Liver (tissue), 9 donors: Measurements from ENCODE around the gene FOLR1. TPM values are rescaled to one million over a fixed set of nuclear protein-coding genes. Genes with fewer than 3 reads are reported as not detected.

Experiments used
- DNase-seq: peaks from one replicate; pipeline ENCODE4 v3.0.0-alpha.2; 2017; ENCODE audit warnings: low spot score
- H3K27ac ChIP-seq, 2 donors: one replicate each; pipeline ENCODE4 v1.7.0; 2013; ENCODE audit warnings: inconsistent platforms in 2 of 2, low read length in 2 of 2, control low read depth in 1 of 2, low read depth in 1 of 2, mild to moderate bottlenecking in 1 of 2
- H3K27me3 ChIP-seq, 4 donors: one replicate each; pipeline versions ENCODE4 v1.6.1 to v1.7.0; 2013; ENCODE audit warnings: low read length in 3 of 4, inconsistent platforms in 1 of 4, mild to moderate bottlenecking in 1 of 4, moderate library complexity in 1 of 4; ENCODE audit not compliant: control insufficient read depth in 4 of 4, insufficient read depth in 4 of 4
- H3K36me3 ChIP-seq, 4 donors: one replicate each; pipeline versions ENCODE4 v1.6.1 to v1.7.0; 2013; ENCODE audit warnings: low read length in 3 of 4, mild to moderate bottlenecking in 3 of 4, low read depth in 1 of 4, moderate library complexity in 1 of 4; ENCODE audit not compliant: control insufficient read depth in 4 of 4, insufficient read depth in 3 of 4
- H3K4me1 ChIP-seq, 4 donors: one replicate each; pipeline versions ENCODE4 v1.6.1 to v1.7.0; 2013; ENCODE audit warnings: low read length in 3 of 4, mild to moderate bottlenecking in 3 of 4, moderate library complexity in 1 of 4; ENCODE audit not compliant: control insufficient read depth in 4 of 4, insufficient read depth in 4 of 4
- H3K4me3 ChIP-seq, 3 donors: one replicate each; pipeline versions ENCODE4 v1.6.1 to v1.7.0; 2013; ENCODE audit warnings: low read length in 3 of 3, control low read depth in 1 of 3, low read depth in 1 of 3, mild to moderate bottlenecking in 1 of 3
- H3K9ac ChIP-seq, 2 donors: one replicate each; pipeline ENCODE4 v1.7.0; 2013; ENCODE audit warnings: low read length in 2 of 2, mild to moderate bottlenecking in 2 of 2, moderate library complexity in 2 of 2, control low read depth in 1 of 2, low read depth in 1 of 2
- H3K9me3 ChIP-seq, 4 donors: one replicate each; pipeline versions ENCODE4 v1.6.1 to v1.7.0; 2013; ENCODE audit warnings: low read length in 3 of 4; ENCODE audit not compliant: control insufficient read depth in 4 of 4
- EGR1 ChIP-seq, 2 donors: IDR thresholded peaks; 2 replicates each; pipeline ENCODE4 v1.6.1; 2016 to 2018; ENCODE audit warnings: antibody characterized with exemption in 2 of 2, low read depth in 2 of 2
- FOXA2 ChIP-seq: IDR thresholded peaks from 2 replicates; pipeline ENCODE4 v1.6.1; 2016; ENCODE audit warnings: antibody characterized with exemption
- HNF4G ChIP-seq: IDR thresholded peaks from 2 replicates; pipeline ENCODE4 v1.6.1; 2016; ENCODE audit warnings: antibody characterized with exemption
- JUND ChIP-seq, 2 donors: IDR thresholded peaks; 2 replicates each; pipeline ENCODE4 v1.6.1; 2016; ENCODE audit warnings: antibody characterized with exemption in 2 of 2
- NR2F2 ChIP-seq: IDR thresholded peaks from 2 replicates; pipeline ENCODE4 v1.6.1; 2016; ENCODE audit warnings: antibody characterized with exemption
- RXRA ChIP-seq, 2 donors: IDR thresholded peaks; 2 replicates each; pipeline ENCODE4 v1.6.1; 2017 to 2018; ENCODE audit warnings: antibody characterized with exemption in 2 of 2, mild to moderate bottlenecking in 1 of 2
- YY1 ChIP-seq: IDR thresholded peaks from 2 replicates; pipeline ENCODE4 v1.6.1; 2016; ENCODE audit warnings: antibody characterized with exemption, mild to moderate bottlenecking
- WGBS: extraction: QIAGEN DNeasy Blood & Tissue Kit; methylation state at CpG from one replicate; pipeline ENCODE4 v1.1.7; 2013; 5-methylcytosine and 5-hydroxymethylcytosine counted together
- polyA plus RNA-seq, 2 donors: library from polyadenylated mRNA; stranded (reverse) in 1 of 2; unstranded in 1 of 2; fragments of 200-250 nt in 1 of 2; fragments of >200 nt in 1 of 2; fragmentation: Nextera tagmentation in 1 of 2; extraction: Ambion mirVana in 1 of 2; gene quantifications; one replicate each; pipeline versions ENCODE4 v1.2.1 to v1.2.3, GENCODE V29; 2013 to 2015
- total RNA-seq, 2 donors: library from RNA; depleted of rRNA; stranded (reverse); fragments of >200 nt; gene quantifications; one replicate each; pipeline ENCODE4 v1.2.3, GENCODE V29; 2014
- TF ChIP-seq, protein P1 (sequence below): fragments of 150-350 bp; IDR thresholded peaks from 2 replicates; pipeline ENCODE4 v1.5.1; 2017; ENCODE audit warnings: improper control_type of control experiment, low read depth, low read length; ENCODE audit not compliant: missing input control
- TF ChIP-seq, protein P2 (sequence below): IDR thresholded peaks from 2 replicates; pipeline ENCODE4 v1.6.1; 2016; ENCODE audit warnings: antibody characterized with exemption
- TF ChIP-seq, protein P3 (sequence below): IDR thresholded peaks from 2 replicates; pipeline ENCODE4 v1.6.1; 2016; ENCODE audit warnings: antibody characterized with exemption
- donor health status: healthy.
- donor health status: healthy.
- donor health status: healthy.
- donor health status: healthy.
- donor health status: healthy.

Gene FOLR1
- total and polyA plus RNA-seq, 4 donors, result 0.06 to 0.21 (median 0.09) TPM; not detected in 1

DNA sequence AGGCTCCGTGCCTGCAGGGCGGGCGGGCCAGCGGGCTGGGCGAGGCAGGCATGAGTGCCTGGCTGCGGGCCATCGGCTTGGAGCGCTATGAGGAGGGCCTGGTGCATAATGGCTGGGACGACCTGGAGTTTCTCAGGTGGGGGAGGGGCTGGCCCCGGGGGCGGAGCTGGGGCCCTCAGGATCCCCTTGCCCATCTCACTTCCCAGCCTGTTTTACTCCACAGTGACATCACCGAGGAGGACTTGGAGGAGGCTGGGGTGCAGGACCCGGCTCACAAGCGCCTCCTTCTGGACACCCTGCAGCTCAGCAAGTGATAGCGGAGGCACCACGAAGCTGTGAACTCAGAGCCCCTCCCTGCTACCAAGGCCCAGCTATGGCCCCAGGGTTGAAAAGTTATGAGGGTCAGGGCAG is 46.1 kb downstream of the FOLR1 start:
- Histone ChIP-seq H3K36me3 (peaks cover 5 to 44% (median 17%) of the 10 kb centered on the region in 4 donors), H3K4me3 (no peak overlapping the region), H3K27me3 (peaks cover 0 to 6% (median 2%) of the 10 kb centered on the region in 4 donors), H3K9ac (no peak overlapping the region), H3K27ac (no peak overlapping the region), H3K4me1 (peaks cover 6 to 22% (median 16%) of the 10 kb centered on the region in 4 donors), H3K9me3 (no peaks in the 10 kb centered on the region)
- peak; percentile 61 for DNase-seq
- WGBS, result 69% methylated on average over 16 of the region's 16 CpGs
- no peak for TF ChIP-seq EGR1 (IDR thresholded peaks at IDR 0.05; ENCODE audit: low read depth in 2 of 2)
- TF ChIP-seq, protein P1, sequence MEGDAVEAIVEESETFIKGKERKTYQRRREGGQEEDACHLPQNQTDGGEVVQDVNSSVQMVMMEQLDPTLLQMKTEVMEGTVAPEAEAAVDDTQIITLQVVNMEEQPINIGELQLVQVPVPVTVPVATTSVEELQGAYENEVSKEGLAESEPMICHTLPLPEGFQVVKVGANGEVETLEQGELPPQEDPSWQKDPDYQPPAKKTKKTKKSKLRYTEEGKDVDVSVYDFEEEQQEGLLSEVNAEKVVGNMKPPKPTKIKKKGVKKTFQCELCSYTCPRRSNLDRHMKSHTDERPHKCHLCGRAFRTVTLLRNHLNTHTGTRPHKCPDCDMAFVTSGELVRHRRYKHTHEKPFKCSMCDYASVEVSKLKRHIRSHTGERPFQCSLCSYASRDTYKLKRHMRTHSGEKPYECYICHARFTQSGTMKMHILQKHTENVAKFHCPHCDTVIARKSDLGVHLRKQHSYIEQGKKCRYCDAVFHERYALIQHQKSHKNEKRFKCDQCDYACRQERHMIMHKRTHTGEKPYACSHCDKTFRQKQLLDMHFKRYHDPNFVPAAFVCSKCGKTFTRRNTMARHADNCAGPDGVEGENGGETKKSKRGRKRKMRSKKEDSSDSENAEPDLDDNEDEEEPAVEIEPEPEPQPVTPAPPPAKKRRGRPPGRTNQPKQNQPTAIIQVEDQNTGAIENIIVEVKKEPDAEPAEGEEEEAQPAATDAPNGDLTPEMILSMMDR, result peak; percentile 36

DNA sequence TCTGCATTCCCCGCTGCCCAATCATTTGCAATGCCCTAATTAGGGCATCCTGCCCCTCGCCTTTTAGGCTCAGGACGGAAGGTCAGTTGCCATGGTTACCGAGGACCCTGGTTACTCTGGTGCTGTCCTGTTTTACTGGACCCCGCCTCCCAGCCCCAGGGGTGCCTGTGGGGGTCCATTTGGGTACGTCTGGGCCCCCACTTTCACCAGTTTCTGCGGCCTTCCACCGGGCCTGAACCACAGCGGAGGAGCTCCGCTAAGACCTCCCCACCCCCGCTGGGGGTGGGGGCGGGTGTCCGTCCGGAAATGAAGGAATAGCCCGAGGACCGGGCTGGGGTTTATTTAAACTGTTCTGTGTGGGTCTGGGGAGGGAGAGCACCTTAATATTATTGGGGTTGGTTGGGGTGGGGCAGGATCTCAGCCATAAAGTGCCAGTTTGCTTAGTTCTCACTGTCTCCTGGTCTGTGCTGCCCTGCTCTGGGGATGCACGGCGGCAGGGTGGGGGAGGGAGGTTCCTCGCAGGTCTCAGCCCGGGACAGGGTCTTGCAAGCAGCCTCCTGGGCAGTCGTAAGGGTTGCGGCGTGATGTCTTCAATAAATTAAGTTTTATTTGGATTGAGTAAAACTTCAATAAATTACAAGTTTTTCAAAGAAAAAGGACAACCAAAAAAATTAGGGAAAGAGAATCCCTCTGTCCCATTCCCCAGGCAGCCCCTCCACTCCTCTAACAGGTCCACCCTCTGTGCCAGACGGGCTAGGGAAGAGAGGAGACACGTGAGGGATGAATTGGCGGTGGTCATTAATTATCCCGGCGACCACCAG is 46.8 kb downstream of the FOLR1 start:
- H3K27me3 ChIP-seq, result peaks cover 0 to 7% (median 6%) of the 10 kb centered on the region in 4 donors
- no peak overlapping the region for H3K9ac ChIP-seq
- no peak for DNase-seq
- H3K9me3 ChIP-seq, result no peaks in the 10 kb centered on the region
- TF ChIP-seq FOXA2 (no peak), RXRA (IDR thresholded peaks at IDR 0.05) (no peak), YY1 (no peak), JUND (IDR thresholded peaks at IDR 0.05) (no peak), EGR1 (IDR thresholded peaks at IDR 0.05; ENCODE audit: low read depth in 2 of 2) (no peak)
- TF ChIP-seq, protein P2, sequence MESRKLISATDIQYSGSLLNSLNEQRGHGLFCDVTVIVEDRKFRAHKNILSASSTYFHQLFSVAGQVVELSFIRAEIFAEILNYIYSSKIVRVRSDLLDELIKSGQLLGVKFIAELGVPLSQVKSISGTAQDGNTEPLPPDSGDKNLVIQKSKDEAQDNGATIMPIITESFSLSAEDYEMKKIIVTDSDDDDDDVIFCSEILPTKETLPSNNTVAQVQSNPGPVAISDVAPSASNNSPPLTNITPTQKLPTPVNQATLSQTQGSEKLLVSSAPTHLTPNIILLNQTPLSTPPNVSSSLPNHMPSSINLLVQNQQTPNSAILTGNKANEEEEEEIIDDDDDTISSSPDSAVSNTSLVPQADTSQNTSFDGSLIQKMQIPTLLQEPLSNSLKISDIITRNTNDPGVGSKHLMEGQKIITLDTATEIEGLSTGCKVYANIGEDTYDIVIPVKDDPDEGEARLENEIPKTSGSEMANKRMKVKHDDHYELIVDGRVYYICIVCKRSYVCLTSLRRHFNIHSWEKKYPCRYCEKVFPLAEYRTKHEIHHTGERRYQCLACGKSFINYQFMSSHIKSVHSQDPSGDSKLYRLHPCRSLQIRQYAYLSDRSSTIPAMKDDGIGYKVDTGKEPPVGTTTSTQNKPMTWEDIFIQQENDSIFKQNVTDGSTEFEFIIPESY, result no peak
- TF ChIP-seq, protein P1, result no peak
- peaks cover 5 to 37% (median 14%) of the 10 kb centered on the region in 4 donors for H3K36me3 ChIP-seq
- H3K4me3 ChIP-seq, result no peak overlapping the region
- H3K27ac ChIP-seq, result no peak overlapping the region
- WGBS, result 67% methylated on average over 28 of the region's 28 CpGs
- H3K4me1 ChIP-seq, result peaks cover 8 to 22% (median 16%) of the 10 kb centered on the region in 4 donors

DNA sequence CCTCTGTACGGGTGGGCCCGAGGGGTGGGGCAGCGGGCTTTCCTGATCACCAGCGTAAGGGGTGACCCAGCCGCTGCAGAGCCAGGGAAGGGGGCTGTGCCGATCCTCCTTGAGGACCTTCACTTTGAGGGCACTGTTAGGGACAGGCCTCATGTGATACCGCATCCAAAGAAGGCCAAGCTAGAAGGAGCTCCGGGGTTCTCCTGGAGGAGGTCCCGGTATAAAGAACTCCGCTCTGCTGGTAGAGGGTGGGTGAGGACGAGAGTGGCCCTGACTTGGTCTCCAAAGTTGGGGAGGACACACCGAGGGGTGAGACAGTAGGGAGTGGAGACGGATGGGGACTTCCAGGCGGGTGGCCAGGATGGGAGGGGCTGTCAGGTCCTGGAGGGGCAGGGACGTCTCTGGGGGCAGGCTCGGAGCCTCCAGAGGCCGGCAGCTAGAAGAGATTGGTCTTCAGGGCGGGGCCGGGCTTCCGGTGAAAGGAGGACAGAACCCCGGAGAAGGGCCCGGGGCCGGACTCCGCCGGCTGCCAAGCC is 47.4 kb downstream of the FOLR1 start:
- H3K9ac ChIP-seq, result no peak overlapping the region
- 12% methylated on average over 25 of the region's 25 CpGs for WGBS
- peaks cover 5 to 30% (median 10%) of the 10 kb centered on the region in 4 donors for H3K36me3 ChIP-seq

More for the DNA sequence above, 47.4 kb downstream of the FOLR1 start:
- H3K4me1 ChIP-seq, result peaks cover 9 to 22% (median 16%) of the 10 kb centered on the region in 4 donors
- peak; percentile 36 for DNase-seq
- no peak overlapping the region for H3K27ac ChIP-seq
- peaks cover 0 to 9% (median 7%) of the 10 kb centered on the region in 4 donors for H3K27me3 ChIP-seq
- TF ChIP-seq, protein P3, sequence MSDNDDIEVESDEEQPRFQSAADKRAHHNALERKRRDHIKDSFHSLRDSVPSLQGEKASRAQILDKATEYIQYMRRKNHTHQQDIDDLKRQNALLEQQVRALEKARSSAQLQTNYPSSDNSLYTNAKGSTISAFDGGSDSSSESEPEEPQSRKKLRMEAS, result no peak
- TF ChIP-seq JUND (IDR thresholded peaks at IDR 0.05), result no peak
- TF ChIP-seq, protein P2, result no peak
- no peak for TF ChIP-seq FOXA2
- TF ChIP-seq NR2F2, result no peak
- no peak for TF ChIP-seq RXRA (IDR thresholded peaks at IDR 0.05)
- no peak for TF ChIP-seq HNF4G
- peak overlapping the region in 1 of 3 donors; percentile 49 for H3K4me3 ChIP-seq
- H3K9me3 ChIP-seq, result no peaks in the 10 kb centered on the region
